ENCODE results near the gene PAH.

The PAH gene

DNA sequence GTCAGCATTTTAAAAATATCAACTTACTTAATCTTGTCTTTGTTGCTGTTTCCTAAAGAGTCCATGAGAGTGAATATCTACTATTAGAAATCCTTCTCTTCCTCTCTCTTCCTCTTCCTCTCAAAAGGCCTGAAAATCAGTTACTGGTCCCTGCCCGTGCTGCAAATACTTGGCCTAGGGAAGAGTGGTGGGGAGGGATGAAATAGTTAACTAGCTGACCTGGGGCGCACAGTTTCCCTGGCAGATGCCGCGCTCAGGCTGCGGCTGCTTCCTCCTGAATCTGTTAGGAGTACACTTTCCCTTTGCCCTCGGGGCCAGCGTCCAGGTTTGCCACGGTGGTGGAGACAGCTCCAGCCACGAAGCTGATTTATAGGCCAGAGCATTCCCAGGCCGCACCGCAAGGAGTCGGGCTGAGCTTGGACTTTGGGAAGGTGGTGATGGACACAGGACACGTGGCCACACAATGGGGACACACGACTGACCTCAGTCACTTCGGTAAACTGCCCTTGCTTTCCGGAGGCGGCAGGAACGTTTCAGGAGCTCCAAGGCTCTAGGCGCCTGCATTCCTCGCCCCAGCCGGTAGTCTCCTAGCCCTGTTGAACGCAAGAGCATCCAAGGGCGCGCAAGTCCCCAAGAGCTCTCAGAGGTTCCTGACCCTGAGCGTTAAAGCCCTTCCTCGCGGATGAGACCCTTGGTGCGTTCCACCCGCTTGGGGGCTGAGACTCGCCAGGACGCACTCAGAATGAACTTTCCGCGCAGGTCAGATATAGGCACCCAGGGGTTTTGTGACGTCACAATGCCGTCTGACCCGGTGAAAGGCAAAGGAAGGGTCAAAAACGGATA is 33.3 kb upstream of the PAH start:
- ATAC-seq: no peak

DNA sequence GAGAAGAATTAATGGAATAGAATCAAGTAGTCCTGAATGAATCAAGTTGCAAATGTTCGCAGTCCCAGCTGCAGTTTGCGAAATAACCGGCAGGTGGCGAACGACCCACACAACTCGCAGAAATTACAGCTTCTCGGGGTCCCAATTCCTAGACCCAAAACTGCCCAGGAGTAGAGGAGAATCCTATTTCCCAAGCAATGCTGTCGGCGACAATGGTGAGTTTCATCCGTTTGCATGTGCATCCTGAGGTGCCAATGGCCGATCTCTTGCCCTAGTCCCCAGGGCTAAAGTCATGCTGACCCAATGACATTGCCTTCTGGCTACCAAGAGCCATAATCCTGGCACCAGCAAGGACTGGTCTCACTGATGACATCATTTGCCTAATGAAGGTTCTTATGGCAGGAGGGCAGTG is 31.9 kb upstream of the PAH start:
- no peak for ATAC-seq

DNA sequence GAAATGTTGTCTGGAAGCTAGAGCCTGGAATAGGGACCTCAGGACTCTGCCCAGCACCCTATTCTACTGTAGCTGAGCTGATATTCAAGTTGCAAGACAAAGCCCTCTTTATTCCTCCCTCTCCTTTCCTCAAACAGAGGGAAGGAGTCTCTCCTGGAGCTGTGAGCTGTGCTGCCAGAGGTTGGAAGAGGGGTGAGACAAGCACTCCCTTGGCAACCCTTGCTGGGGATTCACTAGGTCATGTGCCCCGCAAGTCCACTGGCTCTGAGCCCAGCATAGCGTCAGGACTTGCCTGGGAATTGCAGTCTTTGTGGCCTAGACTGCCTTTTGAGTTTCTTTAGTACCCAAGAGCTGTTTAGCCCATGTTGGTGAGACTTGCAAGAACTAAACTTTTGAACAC is 29.0 kb upstream of the PAH start:
- no peak for ATAC-seq

DNA sequence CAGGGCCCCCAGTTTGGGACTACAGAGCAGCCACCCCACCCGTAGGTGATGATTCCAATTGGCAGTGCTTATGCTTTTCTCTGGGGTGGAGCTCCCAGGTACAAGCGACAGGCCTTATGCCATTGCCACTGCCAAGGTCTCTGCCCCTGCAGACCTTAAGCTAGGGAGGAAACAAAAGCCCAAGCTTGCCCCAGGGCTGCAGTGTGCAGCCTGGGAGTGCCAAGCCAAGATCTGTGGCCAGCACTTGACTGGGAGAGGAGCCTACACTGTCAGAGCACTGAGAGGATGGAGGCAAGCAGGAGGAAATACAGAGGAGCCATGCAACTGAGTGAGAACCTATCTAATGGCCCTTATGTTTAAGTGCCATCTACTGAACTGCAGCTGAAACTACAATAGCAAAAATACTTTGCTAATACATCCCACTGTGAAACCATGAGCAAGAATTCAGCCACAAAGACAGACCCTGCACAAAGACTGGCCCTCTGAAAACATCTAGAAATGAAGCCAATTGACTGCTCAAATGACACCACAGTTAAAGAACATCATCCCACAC is 22.7 kb upstream of the PAH start:
- no peak for ATAC-seq

DNA sequence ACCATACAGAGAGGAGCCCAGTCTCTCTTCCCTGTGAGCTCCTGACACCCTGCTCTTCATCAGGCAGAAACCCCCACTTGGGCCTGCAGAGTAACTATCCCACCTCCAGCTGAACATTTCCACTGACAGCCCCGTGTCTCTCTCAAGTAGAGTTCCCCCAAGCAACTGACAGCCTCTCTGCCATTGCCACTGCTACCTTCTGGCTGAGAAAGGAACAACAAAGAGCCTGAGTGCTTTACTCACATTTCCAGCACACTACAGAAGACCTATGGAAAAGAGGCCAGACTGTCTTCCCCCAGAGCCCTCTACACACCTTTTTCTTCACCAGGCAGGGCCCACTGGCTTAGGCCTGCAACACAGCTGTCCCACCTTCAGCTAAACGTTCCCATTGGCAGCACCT is 22.0 kb upstream of the PAH start:
- no peak for ATAC-seq

DNA sequence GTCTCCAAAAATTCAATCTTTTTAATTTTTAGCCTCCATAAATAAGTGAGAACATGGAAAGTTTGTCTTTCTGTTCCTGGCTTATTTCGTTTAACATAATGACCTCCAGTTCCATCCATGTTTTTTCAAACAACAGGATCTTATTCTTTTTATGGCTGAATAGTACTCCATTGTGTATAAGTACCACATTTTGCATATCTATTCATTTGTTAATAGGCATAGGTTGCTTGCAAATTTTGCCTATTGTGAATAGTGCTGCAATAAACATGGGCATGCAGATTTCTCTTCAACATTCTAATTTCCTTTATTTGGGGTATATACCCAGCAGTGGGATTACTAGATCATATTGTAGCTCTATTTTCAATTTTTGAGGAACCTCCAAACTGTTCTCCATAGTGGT is 16.1 kb upstream of the PAH start:
- no peak for ATAC-seq

DNA sequence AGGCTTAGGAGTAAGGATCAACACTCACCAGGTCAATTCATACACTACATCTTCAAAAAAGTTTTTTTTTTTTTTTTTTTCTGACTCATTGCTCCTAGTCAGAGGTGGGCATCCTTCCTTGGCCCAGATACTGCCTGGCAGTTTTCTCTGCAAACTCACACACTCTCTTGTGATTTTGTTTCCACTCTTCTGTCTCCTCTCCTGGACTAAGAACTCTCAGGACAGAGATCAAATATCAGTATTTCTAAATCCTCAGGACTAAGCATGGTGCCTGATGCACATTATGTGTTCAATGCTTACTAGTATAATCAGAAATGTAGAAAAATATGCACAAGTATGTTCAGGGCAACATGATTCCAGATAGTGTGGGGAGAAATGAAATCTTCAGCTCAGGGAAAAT is 10.2 kb upstream of the PAH start:
- ATAC-seq: no peak

DNA sequence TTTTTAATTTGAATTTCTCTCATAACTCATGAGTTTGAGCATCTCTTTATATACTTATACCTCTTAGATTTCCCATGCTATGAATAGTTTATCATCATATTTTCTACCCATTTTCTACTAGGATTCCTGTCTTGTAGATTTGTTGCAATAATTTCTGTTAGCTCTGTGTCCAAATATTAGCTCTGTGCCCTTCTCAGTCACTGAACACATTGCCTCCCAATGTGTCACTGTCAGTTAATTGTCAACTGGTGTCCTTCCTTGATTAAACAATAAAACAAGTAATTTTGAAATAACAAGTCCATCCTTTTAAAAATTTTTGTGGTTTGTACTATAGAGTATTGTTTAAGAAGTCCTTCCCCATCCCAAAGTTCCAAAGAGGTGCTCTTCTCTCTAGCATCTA is 4.2 kb upstream of the PAH start:
- no peak for ATAC-seq

DNA sequence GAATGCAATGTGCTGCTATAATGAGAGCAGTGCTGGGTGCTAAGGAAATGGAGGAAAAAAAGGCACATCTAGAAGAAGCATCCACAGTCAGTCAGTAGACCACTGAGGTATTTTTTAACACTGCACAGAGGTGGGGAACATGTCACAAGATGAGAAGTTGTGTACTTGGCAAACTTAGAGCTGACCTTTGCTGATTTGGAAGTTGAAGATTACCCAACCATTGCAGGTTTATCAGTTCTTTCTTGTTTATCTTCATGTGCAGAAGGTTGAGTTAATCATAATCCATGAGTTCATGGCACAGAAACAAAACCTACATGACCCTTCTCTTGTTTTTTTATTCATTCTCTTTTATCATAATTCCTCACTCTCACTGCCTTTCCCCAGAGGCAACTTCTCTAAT is 3.2 kb upstream of the PAH start:
- ATAC-seq: no peak

DNA sequence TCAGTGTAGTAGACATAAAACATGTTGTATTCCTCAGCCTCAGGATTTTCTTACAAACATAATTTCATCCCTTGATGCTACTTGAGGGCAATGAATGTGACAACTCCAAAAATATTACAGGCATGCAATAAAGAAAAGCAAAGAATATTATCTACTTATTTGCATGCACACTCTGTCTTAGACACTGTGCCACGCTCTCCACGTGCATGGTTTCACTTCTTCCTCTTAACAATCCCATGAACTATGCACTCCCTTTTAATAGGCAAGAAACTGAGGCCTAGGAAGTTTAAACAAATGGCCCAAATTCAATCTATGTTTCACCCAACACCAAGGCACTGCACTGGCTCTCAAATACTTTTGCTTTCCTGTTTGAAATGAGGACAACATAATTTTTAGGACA is 1.8 kb upstream of the PAH start:
- no peak for ATAC-seq

DNA sequence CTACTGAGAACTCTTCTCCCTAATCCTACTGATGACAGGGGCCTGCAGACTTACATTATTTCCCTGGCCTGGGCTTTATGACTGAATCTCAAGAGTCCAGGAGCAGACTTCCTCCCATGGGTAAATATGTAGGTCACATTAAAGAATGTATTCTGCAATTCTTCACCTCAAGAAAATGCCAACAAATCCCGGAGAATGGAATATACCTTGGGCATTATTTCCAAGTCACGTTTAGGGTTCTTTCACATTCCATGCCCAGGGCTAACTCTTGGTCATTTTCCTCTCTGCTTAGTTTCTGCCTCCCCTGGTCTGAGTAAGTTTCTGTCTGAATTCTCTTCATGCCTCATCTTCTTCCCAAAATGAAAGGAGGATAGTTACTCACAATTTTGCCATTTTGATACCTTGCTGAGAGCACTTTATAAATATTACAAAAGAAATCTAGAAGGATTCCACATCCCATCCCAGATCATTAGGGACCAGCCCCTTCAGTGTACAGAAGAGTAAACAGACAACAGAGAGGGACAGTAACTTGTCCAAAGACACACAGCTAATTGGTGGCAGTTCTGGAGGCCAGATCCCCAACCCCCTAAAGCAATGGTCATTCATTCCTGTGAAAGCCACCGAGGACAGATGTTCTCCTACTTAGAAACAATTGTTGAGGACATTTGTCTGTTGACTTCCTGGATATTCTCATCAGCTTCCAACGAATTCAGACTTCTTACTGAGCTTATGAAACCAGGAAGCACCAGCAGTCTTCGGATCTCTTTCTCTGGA is 605 bp downstream of the PAH start:
- ATAC-seq: no peak

DNA sequence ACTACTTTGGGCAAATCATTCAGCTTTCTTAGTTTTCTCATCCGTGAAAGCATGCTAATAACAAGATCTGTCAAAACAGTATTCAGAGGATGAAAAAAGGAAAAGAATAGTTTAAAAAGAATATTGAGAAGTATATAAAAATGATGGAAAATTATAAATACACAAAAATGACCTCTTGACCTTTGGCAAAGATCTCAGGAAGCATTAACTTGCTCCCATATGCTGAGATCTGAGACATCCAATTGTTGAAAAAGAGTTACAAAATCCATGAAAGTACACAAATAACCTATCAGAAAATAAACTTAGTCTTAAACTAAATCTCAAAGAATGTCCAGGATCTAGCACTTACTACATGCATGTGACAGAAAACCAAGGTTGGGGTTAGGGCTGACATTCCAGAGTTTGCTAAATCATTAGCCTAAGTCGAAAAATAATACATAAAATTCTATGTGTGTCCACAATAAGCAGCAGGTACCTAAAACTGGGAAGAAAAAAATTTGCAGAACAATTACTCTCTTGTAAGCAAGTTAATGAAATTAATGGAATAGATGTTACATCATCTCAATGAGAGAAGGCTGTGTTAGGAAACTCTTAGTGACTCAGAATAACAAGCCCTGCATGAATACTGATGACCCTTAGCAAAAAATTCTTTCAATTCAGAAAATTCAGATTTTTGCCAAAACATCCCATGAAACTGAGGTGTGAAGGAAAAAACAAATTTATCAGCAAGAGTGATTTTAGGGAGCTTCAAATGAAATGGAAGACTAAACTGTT is 3.4 kb downstream of the PAH start:
- no peak for ATAC-seq

DNA sequence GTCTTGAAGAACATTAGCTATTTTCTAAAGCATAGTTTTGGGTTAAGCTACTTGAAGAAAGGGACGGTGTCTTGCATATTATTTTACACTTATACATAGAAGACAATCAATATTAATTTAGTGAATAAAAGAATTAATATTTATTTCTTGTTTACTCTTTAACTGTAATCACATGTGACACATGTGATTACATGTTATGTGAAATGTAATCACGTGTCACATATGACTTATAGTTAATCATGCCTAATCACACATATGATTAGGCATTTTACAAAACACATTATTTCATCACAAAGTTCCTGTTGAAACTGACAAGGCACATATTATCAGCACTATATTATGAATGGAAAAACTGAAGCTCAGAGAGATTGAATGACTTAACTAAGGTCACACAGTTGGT is 4.8 kb downstream of the PAH start:
- no peak for ATAC-seq

DNA sequence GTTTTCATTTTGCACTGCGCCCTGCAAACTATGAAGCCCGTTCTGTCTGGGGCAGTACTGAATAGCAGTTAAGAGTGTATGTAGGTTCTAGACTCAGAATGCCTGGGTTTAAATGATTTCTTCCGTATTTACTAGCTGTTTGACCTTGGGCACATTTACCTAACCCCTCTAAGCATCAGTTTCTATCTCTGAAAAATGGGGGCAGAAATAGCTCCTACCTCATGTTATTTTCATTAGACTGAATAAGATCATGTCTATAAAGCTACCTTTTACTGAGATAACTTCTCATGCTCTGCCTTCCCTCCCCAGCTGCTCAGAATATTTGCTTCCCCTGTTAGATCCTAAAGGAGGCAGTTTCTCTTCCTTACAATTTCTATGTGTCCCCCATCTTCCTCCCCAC is 5.7 kb downstream of the PAH start:
- no peak for ATAC-seq

DNA sequence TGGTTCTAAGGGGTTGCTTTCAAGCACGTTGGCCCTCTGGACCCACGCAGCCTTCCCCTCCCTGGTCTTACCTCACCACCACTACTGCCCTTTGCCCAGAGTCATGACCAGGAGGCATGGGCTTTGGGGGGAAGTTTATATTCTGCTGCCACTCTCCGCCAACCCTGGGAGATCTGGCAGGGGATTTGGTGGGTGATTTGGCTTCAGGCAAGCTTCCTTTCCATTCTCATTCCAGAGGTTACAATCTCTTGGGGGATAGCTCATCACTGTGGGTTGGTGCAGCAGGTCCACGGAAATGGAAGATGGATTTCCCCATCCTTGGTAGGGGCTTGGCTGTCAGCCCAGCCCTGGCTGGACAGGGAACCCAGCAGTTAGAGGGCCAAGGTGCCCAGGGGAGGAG is 6.3 kb downstream of the PAH start:
- no peak for ATAC-seq

DNA sequence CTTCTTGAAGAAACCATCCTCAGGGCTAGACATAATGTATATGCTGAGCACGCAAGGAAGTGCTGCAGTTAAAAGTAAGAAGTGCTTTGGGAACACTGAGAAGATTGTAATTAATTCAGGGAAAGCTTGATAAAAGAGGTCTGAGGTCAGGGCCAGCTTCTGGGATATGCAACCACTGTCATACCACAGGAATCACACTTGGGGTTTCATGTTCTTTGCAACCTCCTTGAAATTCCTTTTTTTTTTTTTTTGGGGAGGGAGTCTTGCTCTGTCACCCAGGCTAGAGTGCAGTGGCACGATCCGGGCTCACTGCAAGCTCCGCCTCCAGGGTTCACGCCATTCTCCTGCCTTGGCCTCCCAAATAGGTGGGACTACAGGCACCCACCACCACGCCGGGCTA is 6.9 kb downstream of the PAH start:
- ATAC-seq: no peak

DNA sequence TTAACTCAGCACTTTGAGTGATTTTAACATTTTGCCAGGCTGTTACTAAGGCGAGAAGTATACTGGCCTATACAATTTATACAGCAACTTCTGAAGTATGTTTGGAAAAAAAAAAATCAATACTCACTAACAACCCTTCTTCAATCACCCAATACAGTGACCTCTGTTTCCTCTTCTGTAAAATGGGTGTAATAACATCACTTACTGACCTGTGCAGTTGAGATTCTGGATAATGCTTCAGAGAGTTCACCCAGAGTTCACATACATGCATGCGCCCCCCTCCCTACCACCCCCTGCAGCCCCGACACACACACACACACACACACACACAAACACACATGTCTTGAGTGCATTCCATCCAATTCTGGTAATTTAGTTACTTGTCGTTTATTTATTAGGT is 9.1 kb downstream of the PAH start:
- ATAC-seq: no peak

DNA sequence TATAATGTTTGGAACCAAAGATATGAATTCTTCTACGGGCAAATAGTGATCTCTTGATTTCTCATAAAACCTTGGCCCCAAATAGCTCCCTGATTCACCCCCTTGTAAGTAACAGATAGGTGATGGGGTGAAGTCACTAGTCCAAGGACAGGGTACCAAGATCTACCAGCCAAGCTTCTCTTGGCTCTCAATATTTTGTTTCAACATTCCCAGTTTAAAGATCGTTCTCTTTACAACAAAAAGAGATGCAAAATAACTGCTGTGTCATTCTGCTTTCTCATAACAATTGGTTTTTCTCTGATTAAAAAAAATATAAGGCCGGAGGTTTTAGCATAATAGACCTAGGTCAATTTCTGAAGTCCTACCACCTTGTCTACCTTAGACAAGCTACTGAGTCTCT is 11.8 kb downstream of the PAH start:
- no peak for ATAC-seq

DNA sequence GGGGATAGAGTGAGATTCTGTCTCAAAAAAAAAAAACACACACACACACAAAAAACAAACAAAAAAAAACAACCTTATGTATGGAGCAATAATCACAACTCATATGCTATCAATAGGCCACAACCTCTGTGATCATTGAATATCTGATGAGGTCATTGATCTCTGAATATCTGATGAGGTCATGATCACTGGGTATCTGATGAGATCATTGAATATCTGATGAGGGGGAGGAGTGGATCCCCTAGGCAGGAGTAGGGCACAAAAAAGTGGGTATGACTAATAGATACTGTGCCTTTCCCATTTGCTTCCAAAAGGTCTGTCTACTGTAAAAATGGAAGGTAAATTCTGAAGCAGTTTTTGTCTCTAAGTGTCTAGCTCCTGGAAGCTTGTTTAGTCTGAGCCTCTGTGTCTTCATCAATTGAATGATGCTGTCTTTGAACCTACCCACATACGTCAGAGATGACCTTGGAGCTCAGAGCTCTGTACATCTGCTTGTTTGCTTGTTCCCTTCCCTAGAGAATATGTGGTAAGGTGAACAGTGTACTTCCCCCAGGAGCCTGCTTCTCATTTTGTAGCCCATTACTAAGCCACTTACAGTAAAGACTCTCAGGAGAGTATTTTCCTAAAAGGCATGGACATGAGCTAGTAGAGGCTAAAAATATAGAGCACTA is 13.6 kb downstream of the PAH start:
- no peak for ATAC-seq

DNA sequence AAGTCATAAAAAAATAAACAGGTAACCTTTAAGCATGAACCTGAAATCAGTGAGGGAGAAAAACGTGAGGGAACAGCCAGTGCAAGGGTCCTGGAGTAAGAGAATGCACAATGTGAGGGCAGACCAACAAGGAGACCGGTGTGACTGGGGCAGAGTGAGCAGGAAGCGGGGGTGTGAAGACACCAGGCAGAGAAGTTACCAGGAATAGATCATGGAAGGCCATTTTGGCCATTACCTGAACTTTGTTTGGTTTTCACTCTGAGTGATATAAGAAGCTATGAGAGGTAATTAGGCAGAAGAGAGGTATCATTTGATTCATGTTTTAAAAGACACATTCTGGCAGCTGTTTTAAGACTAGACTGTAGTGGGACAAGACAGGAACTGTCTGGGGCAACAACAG is 15.0 kb downstream of the PAH start:
- ATAC-seq: no peak

DNA sequence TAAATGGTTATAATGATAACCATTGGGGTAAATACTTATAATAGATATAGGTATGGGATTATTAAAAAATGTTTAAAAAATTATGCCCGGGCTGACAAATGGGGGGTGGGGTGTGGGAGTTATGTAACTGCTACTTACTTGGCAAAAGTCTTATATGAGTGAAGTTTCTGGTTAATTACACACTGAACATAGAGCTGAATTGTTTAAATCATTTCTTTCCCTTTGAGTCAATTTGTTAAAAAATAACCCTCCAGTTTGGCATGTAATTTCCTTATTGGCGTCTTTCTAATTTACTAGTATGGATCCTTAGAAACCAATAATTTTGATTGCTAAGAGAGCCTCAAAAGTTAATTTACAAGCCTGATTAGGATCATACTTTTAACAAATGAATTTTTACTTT is 16.7 kb downstream of the PAH start:
- ATAC-seq: no peak

DNA sequence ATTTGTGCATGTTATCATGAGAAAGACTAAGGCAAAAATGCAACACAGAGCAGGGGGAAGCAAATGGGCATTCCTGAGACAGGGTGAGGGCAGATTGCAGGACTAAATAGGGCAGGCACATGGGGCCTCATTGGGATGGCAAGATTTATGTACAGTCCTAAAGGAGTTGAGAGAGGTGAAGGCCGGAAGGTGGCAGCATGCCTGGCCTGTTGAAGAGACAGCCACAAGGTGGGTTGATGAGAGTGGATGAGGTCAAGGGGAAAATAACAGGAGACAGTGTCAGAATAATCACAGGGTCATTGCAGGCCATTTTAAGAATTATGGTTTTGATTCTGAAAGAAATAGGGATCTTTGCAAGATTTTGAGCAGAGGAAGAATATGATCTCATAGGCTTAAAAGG is 21.0 kb downstream of the PAH start:
- ATAC-seq: no peak

DNA sequence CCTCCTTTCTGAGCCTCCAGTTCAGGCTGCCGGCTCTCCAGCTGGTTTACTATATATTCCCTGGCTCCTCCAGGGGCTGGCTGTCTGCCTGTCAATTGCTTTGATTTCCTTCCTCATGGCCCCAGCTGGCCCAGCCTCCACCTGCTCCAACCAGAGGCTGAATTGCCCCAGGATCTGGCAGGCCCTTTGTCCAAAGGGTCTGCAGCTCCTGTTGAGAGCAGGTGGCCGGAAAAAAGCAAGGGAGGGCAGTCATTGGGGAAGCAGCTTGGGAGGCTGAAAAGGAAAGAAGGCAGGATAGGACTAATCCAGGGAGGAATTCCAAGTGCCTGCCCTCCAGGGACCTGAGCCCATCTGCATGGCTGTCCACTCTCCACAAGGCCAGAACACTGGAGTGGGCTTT is 25.3 kb downstream of the PAH start:
- ATAC-seq: no peak

Measured in activated CD4-positive, CD25-positive, alpha-beta regulatory T cell treated with anti-CD3 and anti-CD28 coated beads, Interleukin-2, amount 50 U/mL, for 24 hours (primary cell).